ENCODE results near the gene HOXB4. TPM values are rescaled to one million over a fixed set of nuclear protein-coding genes. Genes with fewer than 3 reads are reported as not detected.

Gene HOXB4
- total RNA-seq, 2 donors from 2014 or later, result 0.41 to 1.1 TPM

GRCh38 chr17:48575066-48575582 is 3.0 kb downstream of the HOXB4 start:
- Histone ChIP-seq H3K4me3 (no peak overlapping the region), H3K36me3 (no peaks in the 10 kb centered on the region), H3K4me1 (replicated peaks) (no peaks in the 10 kb centered on the region), H3K9me3 (no peaks in the 10 kb centered on the region), H3K27me3 (replicated peaks; ENCODE audit: insufficient read depth) (peaks cover 45% of the 10 kb centered on the region), H3K27ac (no peak overlapping the region)
- TF ChIP-seq POLR2AphosphoS5 (IDR thresholded peaks at IDR 0.05) (no peak), POLR2A (IDR thresholded peaks at IDR 0.05) (no peak)
- WGBS, result 30% methylated on average over 7 of the region's 7 CpGs
- intact Hi-C loops (cut with DNase I), result no loop called here
- DNase-seq (ENCODE audit: low spot score), result no peak

- DNase-seq (ENCODE audit: low spot score), result no peak
- no peak overlapping the region for H3K4me3 ChIP-seq
- no peaks in the 10 kb centered on the region for H3K36me3 ChIP-seq
- H3K27ac ChIP-seq, result no peak overlapping the region
- H3K4me1 ChIP-seq (replicated peaks), result no peaks in the 10 kb centered on the region
- peaks cover 43% of the 10 kb centered on the region for H3K27me3 ChIP-seq (replicated peaks; ENCODE audit: insufficient read depth)
- no peak for TF ChIP-seq CTCF (IDR thresholded peaks at IDR 0.05)
- no peak for TF ChIP-seq POLR2A (IDR thresholded peaks at IDR 0.05)
- TF ChIP-seq POLR2AphosphoS5 (IDR thresholded peaks at IDR 0.05), result no peak
- no peaks in the 10 kb centered on the region for H3K9me3 ChIP-seq
- 35% methylated on average over 8 of the region's 8 CpGs for WGBS
- intact Hi-C loops (cut with DNase I), result no loop called here
Observed at GRCh38 chr17:48574505-48575065, 3.6 kb downstream of the HOXB4 start.

- Histone ChIP-seq H3K4me3 (no peak overlapping the region), H3K27me3 (replicated peaks; ENCODE audit: insufficient read depth) (peaks cover 32% of the 10 kb centered on the region), H3K27ac (no peak overlapping the region), H3K4me1 (replicated peaks) (no peaks in the 10 kb centered on the region), H3K9me3 (no peaks in the 10 kb centered on the region), H3K36me3 (no peaks in the 10 kb centered on the region)
- no peak for DNase-seq (ENCODE audit: low spot score)
- TF ChIP-seq POLR2A (IDR thresholded peaks at IDR 0.05) (no peak), CTCF (IDR thresholded peaks at IDR 0.05) (no peak), POLR2AphosphoS5 (IDR thresholded peaks at IDR 0.05) (no peak)
- WGBS, result 92% methylated on average over 1 of the region's 1 CpG
- intact Hi-C loops (cut with DNase I), result no loop called here
Observed at GRCh38 chr17:48571826-48572417, 6.2 kb downstream of the HOXB4 start.

- H3K4me1 ChIP-seq (replicated peaks), result no peaks in the 10 kb centered on the region
- H3K9me3 ChIP-seq, result no peaks in the 10 kb centered on the region
- H3K36me3 ChIP-seq, result no peaks in the 10 kb centered on the region
- no peak for TF ChIP-seq POLR2AphosphoS5 (IDR thresholded peaks at IDR 0.05)
- no peak for TF ChIP-seq POLR2A (IDR thresholded peaks at IDR 0.05)
- TF ChIP-seq CTCF (IDR thresholded peaks at IDR 0.05), result no peak
- WGBS, result 43% methylated on average over 26 of the region's 26 CpGs
- peaks cover 25% of the 10 kb centered on the region for H3K27me3 ChIP-seq (replicated peaks; ENCODE audit: insufficient read depth)
- intact Hi-C loops (cut with DNase I), result no loop called here
- DNase-seq (ENCODE audit: low spot score), result no peak
- H3K4me3 ChIP-seq, result no peak overlapping the region
- no peak overlapping the region for H3K27ac ChIP-seq
Observed at GRCh38 chr17:48571024-48571818, 6.9 kb downstream of the HOXB4 start.

- Histone ChIP-seq H3K27me3 (replicated peaks; ENCODE audit: insufficient read depth) (peaks cover 18% of the 10 kb centered on the region), H3K4me1 (replicated peaks) (no peaks in the 10 kb centered on the region), H3K9me3 (no peaks in the 10 kb centered on the region), H3K36me3 (no peaks in the 10 kb centered on the region), H3K4me3 (no peak overlapping the region), H3K27ac (no peak overlapping the region)
- 38% methylated on average over 19 of the region's 19 CpGs for WGBS
- intact Hi-C loops (cut with DNase I), result no loop called here
- no peak for DNase-seq (ENCODE audit: low spot score)
- no peak for TF ChIP-seq CTCF (IDR thresholded peaks at IDR 0.05)
Observed at GRCh38 chr17:48570325-48571023, 7.7 kb downstream of the HOXB4 start.

Measured in prostate gland (tissue), 2 donors.